Measurements from ENCODE around the gene MOCOS. TPM values are rescaled to one million over a fixed set of nuclear protein-coding genes. Genes with fewer than 3 reads are reported as not detected.

Gene MOCOS
- total RNA-seq, 1 experiment from 2014 or later: 3.0 TPM

DNA sequence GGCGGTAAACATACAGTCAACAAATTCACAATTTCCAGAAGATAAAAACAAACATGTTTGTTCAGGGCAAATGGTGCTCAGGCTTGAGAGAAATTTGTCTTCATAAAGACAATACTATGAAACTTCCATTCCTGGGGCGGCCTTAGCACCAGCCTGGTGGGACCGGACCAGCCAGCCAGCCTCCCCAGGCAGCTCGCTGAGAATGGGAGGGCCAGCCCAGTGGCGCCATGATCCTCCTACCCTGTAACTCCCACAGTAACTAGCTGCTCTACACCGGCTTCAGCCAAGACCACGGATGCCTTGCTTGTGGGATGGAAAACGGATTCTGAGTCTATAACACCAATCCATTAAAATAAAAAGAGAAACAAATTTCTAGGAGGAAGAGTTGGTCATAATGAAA, 86.0 kb downstream of the MOCOS start:
- no peak overlapping the region for H3K27ac ChIP-seq (ENCODE audit: low read length)
- H3K9me3 ChIP-seq (ENCODE audit: control insufficient read depth, insufficient read depth, low read depth, low read length): no peaks in the 10 kb centered on the region
- in situ Hi-C loops (cut with HindIII; ENCODE audit: low pct_unique_long_range_greater_than_20kb, low sequenced_read_pairs): no loop called here
- BruUV-seq (replicated peaks): no TSS peak
- no peak overlapping the region for H3K4me3 ChIP-seq (ENCODE audit: low read depth in 2 of 2, low read length in 2 of 2)
- CTCF ChIA-PET: no interaction called here
- H3K4me1 ChIP-seq (ENCODE audit: control insufficient read depth, insufficient read depth, low read length): no peaks in the 10 kb centered on the region
- no peaks in the 10 kb centered on the region for H3K36me3 ChIP-seq (ENCODE audit: control insufficient read depth, insufficient read depth, low read length)
- intact Hi-C loops (cut with micrococcal nuclease; ENCODE audit: unreplicated experiment): no loop called here
- no peaks in the 10 kb centered on the region for H3K27me3 ChIP-seq (ENCODE audit: control insufficient read depth, insufficient read depth, low read length)
- TF ChIP-seq, protein P1, sequence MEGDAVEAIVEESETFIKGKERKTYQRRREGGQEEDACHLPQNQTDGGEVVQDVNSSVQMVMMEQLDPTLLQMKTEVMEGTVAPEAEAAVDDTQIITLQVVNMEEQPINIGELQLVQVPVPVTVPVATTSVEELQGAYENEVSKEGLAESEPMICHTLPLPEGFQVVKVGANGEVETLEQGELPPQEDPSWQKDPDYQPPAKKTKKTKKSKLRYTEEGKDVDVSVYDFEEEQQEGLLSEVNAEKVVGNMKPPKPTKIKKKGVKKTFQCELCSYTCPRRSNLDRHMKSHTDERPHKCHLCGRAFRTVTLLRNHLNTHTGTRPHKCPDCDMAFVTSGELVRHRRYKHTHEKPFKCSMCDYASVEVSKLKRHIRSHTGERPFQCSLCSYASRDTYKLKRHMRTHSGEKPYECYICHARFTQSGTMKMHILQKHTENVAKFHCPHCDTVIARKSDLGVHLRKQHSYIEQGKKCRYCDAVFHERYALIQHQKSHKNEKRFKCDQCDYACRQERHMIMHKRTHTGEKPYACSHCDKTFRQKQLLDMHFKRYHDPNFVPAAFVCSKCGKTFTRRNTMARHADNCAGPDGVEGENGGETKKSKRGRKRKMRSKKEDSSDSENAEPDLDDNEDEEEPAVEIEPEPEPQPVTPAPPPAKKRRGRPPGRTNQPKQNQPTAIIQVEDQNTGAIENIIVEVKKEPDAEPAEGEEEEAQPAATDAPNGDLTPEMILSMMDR (IDR thresholded peaks at IDR 0.05): no peak
- no peak for TF ChIP-seq TCF7L2 (IDR thresholded peaks at IDR 0.05; ENCODE audit: low read depth, low read length)
- no peak for TF ChIP-seq SIN3A (IDR thresholded peaks at IDR 0.05; ENCODE audit: borderline replicate concordance, insufficient read depth, low read depth, low read length)
- ATAC-seq: no peak
- POLR2A ChIA-PET: no interaction called here
- DNase-seq (ENCODE audit: low read depth, low spot score): no peak

DNA sequence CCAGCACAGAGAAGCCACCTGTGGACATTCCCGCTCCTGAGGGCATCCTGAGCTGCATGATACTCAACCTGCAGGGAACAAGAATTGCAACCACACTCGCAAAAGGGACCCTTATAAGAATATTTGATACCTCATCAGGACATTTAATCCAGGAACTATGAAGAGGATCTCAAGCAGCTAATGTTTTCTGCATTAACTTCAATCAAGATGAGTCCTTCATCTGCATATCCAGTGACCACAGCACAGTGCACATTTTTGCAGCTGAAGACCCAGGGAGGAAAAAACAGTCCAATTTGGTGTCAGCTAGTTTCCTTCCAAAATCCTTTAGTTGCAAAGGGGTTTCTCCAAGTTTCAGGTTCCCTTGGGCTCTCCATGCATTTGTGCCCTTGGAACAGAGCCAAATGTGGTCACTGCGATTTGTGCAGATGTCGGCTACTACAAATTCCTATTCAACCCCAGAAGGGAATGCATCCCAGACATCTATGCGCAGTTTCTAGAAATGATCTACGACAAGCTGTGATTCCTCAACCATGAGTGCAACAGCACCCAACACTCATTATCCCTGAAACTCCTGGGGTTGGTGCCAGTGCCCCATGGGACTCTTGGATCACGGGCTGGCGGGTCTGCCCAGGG, 86.9 kb downstream of the MOCOS start:
- in situ Hi-C loops (cut with HindIII; ENCODE audit: low pct_unique_long_range_greater_than_20kb, low sequenced_read_pairs): no loop called here
- POLR2A ChIA-PET: no interaction called here
- no peak overlapping the region for H3K4me3 ChIP-seq (ENCODE audit: low read depth in 2 of 2, low read length in 2 of 2)
- DNase-seq (ENCODE audit: low read depth, low spot score) (no peak), ATAC-seq (no peak)
- intact Hi-C loops (cut with micrococcal nuclease; ENCODE audit: unreplicated experiment): no loop called here
- no peaks in the 10 kb centered on the region for H3K36me3 ChIP-seq (ENCODE audit: control insufficient read depth, insufficient read depth, low read length)
- no peaks in the 10 kb centered on the region for H3K4me1 ChIP-seq (ENCODE audit: control insufficient read depth, insufficient read depth, low read length)
- no peak for TF ChIP-seq TCF7L2 (IDR thresholded peaks at IDR 0.05; ENCODE audit: low read depth, low read length)
- no peak for TF ChIP-seq POLR2AphosphoS5 (IDR thresholded peaks at IDR 0.05; ENCODE audit: low read depth, low read length)
- TF ChIP-seq, protein P2, sequence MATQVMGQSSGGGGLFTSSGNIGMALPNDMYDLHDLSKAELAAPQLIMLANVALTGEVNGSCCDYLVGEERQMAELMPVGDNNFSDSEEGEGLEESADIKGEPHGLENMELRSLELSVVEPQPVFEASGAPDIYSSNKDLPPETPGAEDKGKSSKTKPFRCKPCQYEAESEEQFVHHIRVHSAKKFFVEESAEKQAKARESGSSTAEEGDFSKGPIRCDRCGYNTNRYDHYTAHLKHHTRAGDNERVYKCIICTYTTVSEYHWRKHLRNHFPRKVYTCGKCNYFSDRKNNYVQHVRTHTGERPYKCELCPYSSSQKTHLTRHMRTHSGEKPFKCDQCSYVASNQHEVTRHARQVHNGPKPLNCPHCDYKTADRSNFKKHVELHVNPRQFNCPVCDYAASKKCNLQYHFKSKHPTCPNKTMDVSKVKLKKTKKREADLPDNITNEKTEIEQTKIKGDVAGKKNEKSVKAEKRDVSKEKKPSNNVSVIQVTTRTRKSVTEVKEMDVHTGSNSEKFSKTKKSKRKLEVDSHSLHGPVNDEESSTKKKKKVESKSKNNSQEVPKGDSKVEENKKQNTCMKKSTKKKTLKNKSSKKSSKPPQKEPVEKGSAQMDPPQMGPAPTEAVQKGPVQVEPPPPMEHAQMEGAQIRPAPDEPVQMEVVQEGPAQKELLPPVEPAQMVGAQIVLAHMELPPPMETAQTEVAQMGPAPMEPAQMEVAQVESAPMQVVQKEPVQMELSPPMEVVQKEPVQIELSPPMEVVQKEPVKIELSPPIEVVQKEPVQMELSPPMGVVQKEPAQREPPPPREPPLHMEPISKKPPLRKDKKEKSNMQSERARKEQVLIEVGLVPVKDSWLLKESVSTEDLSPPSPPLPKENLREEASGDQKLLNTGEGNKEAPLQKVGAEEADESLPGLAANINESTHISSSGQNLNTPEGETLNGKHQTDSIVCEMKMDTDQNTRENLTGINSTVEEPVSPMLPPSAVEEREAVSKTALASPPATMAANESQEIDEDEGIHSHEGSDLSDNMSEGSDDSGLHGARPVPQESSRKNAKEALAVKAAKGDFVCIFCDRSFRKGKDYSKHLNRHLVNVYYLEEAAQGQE (IDR thresholded peaks at IDR 0.05; ENCODE audit: insufficient read depth in 1 of 2, low read depth in 2 of 2, low read length in 1 of 2): no peak
- TF ChIP-seq, protein P1 (IDR thresholded peaks at IDR 0.05): no peak
- no peak for TF ChIP-seq SIN3A (IDR thresholded peaks at IDR 0.05; ENCODE audit: borderline replicate concordance, insufficient read depth, low read depth, low read length)
- H3K27me3 ChIP-seq (ENCODE audit: control insufficient read depth, insufficient read depth, low read length): no peaks in the 10 kb centered on the region
- no TSS peak for BruUV-seq (replicated peaks)
- CTCF ChIA-PET: no interaction called here
- H3K9me3 ChIP-seq (ENCODE audit: control insufficient read depth, insufficient read depth, low read depth, low read length): no peaks in the 10 kb centered on the region
- no peak overlapping the region for H3K27ac ChIP-seq (ENCODE audit: low read length)
